HG03432 (cell line): ENCODE results near the gene ETNPPL.

Experiments used
- ATAC-seq: cut with Tn5 transposase; IDR thresholded peaks from one replicate; pipeline ENCODE4 v1.9.1; 2021; ENCODE audit warnings: mild to moderate bottlenecking, moderate library complexity; ENCODE audit not compliant: unreplicated experiment

Gene ETNPPL

GRCh38 chr4:108700081-108700757 is 62.6 kb downstream of the ETNPPL start:
- no peak for ATAC-seq

GRCh38 chr4:108696160-108696559 is 66.7 kb downstream of the ETNPPL start:
- no peak for ATAC-seq

GRCh38 chr4:108695062-108695461 is 67.8 kb downstream of the ETNPPL start:
- ATAC-seq = no peak

GRCh38 chr4:108694423-108694822 is 68.4 kb downstream of the ETNPPL start:
- ATAC-seq = no peak

- no peak for ATAC-seq
Measured at GRCh38 chr4:108693819-108694218, 69.0 kb downstream of the ETNPPL start.

GRCh38 chr4:108693211-108693610 is 69.6 kb downstream of the ETNPPL start:
- no peak for ATAC-seq
